GM21717 (cell line): Measurements from ENCODE around the gene SEC61A2.
"Not testable (repeated sequence)": the region's sequence is repeated elsewhere in the genome, so short reads cannot be mapped to it uniquely, and the experiment has no call there.

Experiments
- ATAC-seq: cut with Tn5 transposase; IDR thresholded peaks from one replicate; pipeline ENCODE4 v1.9.1; 2021; ENCODE audit warnings: mild to moderate bottlenecking, moderate library complexity; ENCODE audit not compliant: unreplicated experiment

The SEC61A2 gene

GRCh38 chr10:12129222-12130111 lies at the start of gene SEC61A2:
Gene SEC61A2 (plus strand): TSS chr10:12129677. CDS start chr10:12129788, 111 bp downstream.
- peak; percentile 90 for ATAC-seq

- no peak for ATAC-seq
Observed at GRCh38 chr10:12081470-12081869, 48.0 kb upstream of the SEC61A2 start.

- no peak for ATAC-seq
Observed at GRCh38 chr10:12081879-12082557, 47.5 kb upstream of the SEC61A2 start.

GRCh38 chr10:12088919-12089318 lies 40.6 kb upstream of the SEC61A2 start:
- no peak for ATAC-seq

- ATAC-seq = no peak
Observed at GRCh38 chr10:12091421-12091820, 38.1 kb upstream of the SEC61A2 start.

- not testable (repeated sequence) for ATAC-seq
Observed at GRCh38 chr10:12097361-12097760, 32.1 kb upstream of the SEC61A2 start.

- ATAC-seq = no peak
Observed at GRCh38 chr10:12097791-12098190, 31.7 kb upstream of the SEC61A2 start.

GRCh38 chr10:12098966-12099365 lies 30.5 kb upstream of the SEC61A2 start:
- ATAC-seq = no peak

GRCh38 chr10:12103802-12104201 lies 25.7 kb upstream of the SEC61A2 start:
- no peak for ATAC-seq

GRCh38 chr10:12107781-12108180 lies 21.7 kb upstream of the SEC61A2 start:
- ATAC-seq = no peak

GRCh38 chr10:12109286-12109685 lies 20.2 kb upstream of the SEC61A2 start:
- ATAC-seq = no peak

GRCh38 chr10:12111528-12111927 lies 17.9 kb upstream of the SEC61A2 start:
- ATAC-seq = no peak

GRCh38 chr10:12113627-12114026 lies 15.8 kb upstream of the SEC61A2 start:
- ATAC-seq = no peak

- no peak for ATAC-seq
Observed at GRCh38 chr10:12121673-12122072, 7.8 kb upstream of the SEC61A2 start.

GRCh38 chr10:12130237-12130872 lies 878 bp downstream of the SEC61A2 start:
- ATAC-seq = peak; percentile 43

GRCh38 chr10:12135631-12136030 lies 6.2 kb downstream of the SEC61A2 start:
- no peak for ATAC-seq

- ATAC-seq = no peak
Observed at GRCh38 chr10:12140038-12140437, 10.6 kb downstream of the SEC61A2 start.

GRCh38 chr10:12144538-12144937 lies 15.1 kb downstream of the SEC61A2 start:
- ATAC-seq = no peak

GRCh38 chr10:12150163-12150562 lies 20.7 kb downstream of the SEC61A2 start:
- no peak for ATAC-seq

- no peak for ATAC-seq
Observed at GRCh38 chr10:12154516-12154915, 25.0 kb downstream of the SEC61A2 start.

GRCh38 chr10:12156367-12157123 lies 27.1 kb downstream of the SEC61A2 start:
- ATAC-seq = no peak
